ENCODE results near the gene ZMYND8. TPM values are rescaled to one million over a fixed set of nuclear protein-coding genes. Genes with fewer than 3 reads are reported as not detected.
A peak's percentile ranks its signal among the peaks of the same experiment; 100 is the strongest.

Gene ZMYND8
- total RNA-seq, 1 donor, result 18.8 TPM

GRCh38 chr20:47360297-47361056 lies 4.0 kb upstream of the ZMYND8 start:
- Histone ChIP-seq H2AFZ (ENCODE audit: low read length) (peak overlapping the region; percentile 83), H3K27ac (ENCODE audit: low read depth, low read length) (peak overlapping the region; percentile 97), H3K27me3 (ENCODE audit: insufficient read depth, low read length) (no peaks in the 10 kb centered on the region), H3K36me3 (ENCODE audit: insufficient read depth, low read length) (no peaks in the 10 kb centered on the region), H3K9me3 (ENCODE audit: low read depth, low read length) (no peaks in the 10 kb centered on the region), H4K20me1 (ENCODE audit: insufficient read depth, low read length) (no peaks in the 10 kb centered on the region), H3K4me2 (ENCODE audit: insufficient read depth, low read length) (peak overlapping the region; percentile 61), H3K4me1 (ENCODE audit: insufficient read depth, low read length) (peaks cover 60% of the 10 kb centered on the region), H3K4me3 (ENCODE audit: insufficient read depth, low read length) (peak overlapping the region; percentile 1), H3K79me2 (ENCODE audit: insufficient read depth, low read length) (peaks cover 12% of the 10 kb centered on the region)
- TF ChIP-seq CTCF (IDR thresholded peaks at IDR 0.05; ENCODE audit: extremely low read depth, low read depth, low read length), result no peak
- DNase-seq (ENCODE audit: insufficient read length, low spot score, missing footprints), result peak; percentile 85

- Histone ChIP-seq H2AFZ (ENCODE audit: low read length) (peak overlapping the region; percentile 83), H3K9me3 (ENCODE audit: low read depth, low read length) (no peaks in the 10 kb centered on the region), H3K4me1 (ENCODE audit: insufficient read depth, low read length) (peaks cover 67% of the 10 kb centered on the region), H3K36me3 (ENCODE audit: insufficient read depth, low read length) (no peaks in the 10 kb centered on the region), H3K27ac (ENCODE audit: low read depth, low read length) (peak overlapping the region; percentile 97), H3K27me3 (ENCODE audit: insufficient read depth, low read length) (no peaks in the 10 kb centered on the region), H3K4me2 (ENCODE audit: insufficient read depth, low read length) (peak overlapping the region; percentile 61), H3K79me2 (ENCODE audit: insufficient read depth, low read length) (peaks cover 20% of the 10 kb centered on the region), H4K20me1 (ENCODE audit: insufficient read depth, low read length) (no peaks in the 10 kb centered on the region), H3K4me3 (ENCODE audit: insufficient read depth, low read length) (no peak overlapping the region)
- TF ChIP-seq CTCF (IDR thresholded peaks at IDR 0.05; ENCODE audit: extremely low read depth, low read depth, low read length), result no peak
- no peak for DNase-seq (ENCODE audit: insufficient read length, low spot score, missing footprints)
Observed at GRCh38 chr20:47359530-47360296, 3.2 kb upstream of the ZMYND8 start.

GRCh38 chr20:47358672-47359529 lies 2.4 kb upstream of the ZMYND8 start:
- H3K27me3 ChIP-seq (ENCODE audit: insufficient read depth, low read length), result no peaks in the 10 kb centered on the region
- peak overlapping the region; percentile 13 for H2AFZ ChIP-seq (ENCODE audit: low read length)
- DNase-seq (ENCODE audit: insufficient read length, low spot score, missing footprints), result no peak
- peaks cover 76% of the 10 kb centered on the region for H3K4me1 ChIP-seq (ENCODE audit: insufficient read depth, low read length)
- H3K4me3 ChIP-seq (ENCODE audit: insufficient read depth, low read length), result peak overlapping the region; percentile 45
- H3K27ac ChIP-seq (ENCODE audit: low read depth, low read length), result peak overlapping the region; percentile 97
- H3K4me2 ChIP-seq (ENCODE audit: insufficient read depth, low read length), result peak overlapping the region; percentile 61
- no peaks in the 10 kb centered on the region for H3K9me3 ChIP-seq (ENCODE audit: low read depth, low read length)
- no peaks in the 10 kb centered on the region for H3K36me3 ChIP-seq (ENCODE audit: insufficient read depth, low read length)
- no peaks in the 10 kb centered on the region for H4K20me1 ChIP-seq (ENCODE audit: insufficient read depth, low read length)
- no peak for TF ChIP-seq CTCF (IDR thresholded peaks at IDR 0.05; ENCODE audit: extremely low read depth, low read depth, low read length)
- H3K79me2 ChIP-seq (ENCODE audit: insufficient read depth, low read length), result peaks cover 28% of the 10 kb centered on the region
